Fibroblast of villous mesenchyme (primary cell): ENCODE measurements around the gene SGK2. TPM values are rescaled to one million over a fixed set of nuclear protein-coding genes. Genes with fewer than 3 reads are reported as not detected.

Source experiments
- DNase-seq: peaks from one replicate; pipeline ENCODE4 v3.0.0-alpha.2; 2010; ENCODE audit warnings: low read depth
- H3K4me3 ChIP-seq: 2 replicates; pipeline ENCODE4 v1.5.1; 2011; ENCODE audit warnings: low read depth, mild to moderate bottlenecking, low read length
- CTCF ChIP-seq: IDR thresholded peaks from 2 replicates; pipeline ENCODE4 v1.5.1; 2012; ENCODE audit warnings: low read depth, mild to moderate bottlenecking, low read length; ENCODE audit not compliant: insufficient read depth
- total RNA-seq: library from RNA; depleted of rRNA; stranded (reverse); fragments of >200 nt; gene quantifications from 2 replicates; pipeline ENCODE4 v1.2.3, GENCODE V29; 2012

Gene SGK2
- total RNA-seq, 1 donor, result under 0.01 TPM

GRCh38 chr20:43516251-43516824 is 42.5 kb upstream of the SGK2 start:
- DNase-seq, result no peak
- no peak overlapping the region for H3K4me3 ChIP-seq
- no peak for TF ChIP-seq CTCF

- DNase-seq, result no peak
- no peak for TF ChIP-seq CTCF
These were observed 38.7 kb upstream of the SGK2 start for GRCh38 chr20:43520074-43520630.

GRCh38 chr20:43525021-43525420 is 33.8 kb upstream of the SGK2 start:
- no peak overlapping the region for H3K4me3 ChIP-seq
- TF ChIP-seq CTCF, result no peak
- DNase-seq, result no peak

More at GRCh38 chr20:43520074-43520630, 38.7 kb upstream of the SGK2 start:
- no peak overlapping the region for H3K4me3 ChIP-seq

GRCh38 chr20:43528258-43528875 is 30.5 kb upstream of the SGK2 start:
- no peak overlapping the region for H3K4me3 ChIP-seq
- no peak for TF ChIP-seq CTCF
- DNase-seq, result no peak

GRCh38 chr20:43529051-43529450 is 29.8 kb upstream of the SGK2 start:
- TF ChIP-seq CTCF, result no peak
- no peak for DNase-seq

GRCh38 chr20:43529457-43530153 is 29.2 kb upstream of the SGK2 start:
- no peak for DNase-seq
- TF ChIP-seq CTCF, result no peak

More at GRCh38 chr20:43529051-43529450, 29.8 kb upstream of the SGK2 start:
- no peak overlapping the region for H3K4me3 ChIP-seq

More at GRCh38 chr20:43529457-43530153, 29.2 kb upstream of the SGK2 start:
- no peak overlapping the region for H3K4me3 ChIP-seq
